K562 (cell line): ENCODE measurements around the gene RNASEH2A. TPM values are rescaled to one million over a fixed set of nuclear protein-coding genes. Genes with fewer than 3 reads are reported as not detected.

Experiments used
- ATAC-seq: fragments of 200-7000 bp; cut with Tn5 transposase; 3 replicates; pipeline ENCODE4 v1.9.1; 2020; ENCODE audit warnings: moderate library complexity
- BruUV-seq: library from RNA; stranded (reverse); fragments of 400-500 nt; replicated peaks from 2 replicates; lab custom pipeline; 2021; lab: Mats Ljungman, UMichigan
- CTCF ChIA-PET: fragments of 300-600 bp; formaldehyde crosslinking; extraction: SDS; loops from one replicate; lab custom pipeline; 2021; ENCODE audit warnings: low intra/inter-chr PET ratio; lab: Yijun Ruan, JAX
- POLR2A ChIA-PET: fragments of 300-600, 350-650 bp; sonication (Branson Sonifier 250); formaldehyde crosslinking; extraction: SDS; loops from one replicate; lab custom pipeline; 2021; ENCODE audit warnings: antibody characterized with exemption, inconsistent platforms; lab: Yijun Ruan, JAX
- DNase-seq, 4 experiments: peaks; one replicate each; pipeline versions ENCODE4 v3.0.0 to v3.0.0-alpha.2; 2011 to 2018; ENCODE audit warnings: low spot score in 3 of 4, mixed read lengths in 3 of 4; ENCODE audit errors: extremely low read depth in 1 of 4
- FAIRE-seq: peaks from 2 replicates; lab custom pipeline; 2011; peaks lifted over from hg19 to GRCh38; lab: Jason Lieb, UNC
- H2AFZ ChIP-seq: 2 replicates; pipeline ENCODE4 v1.6.0; 2011; ENCODE audit warnings: low read depth, low read length, control low read depth, inconsistent platforms
- H3K27ac ChIP-seq: fragments of 200-600 bp; 3 replicates; pipeline ENCODE4 v1.8.0; 2011; ENCODE audit warnings: low read depth, mild to moderate bottlenecking, control low read depth, inconsistent platforms, low read length, moderate library complexity, mixed read lengths; ENCODE audit errors: extremely low read depth
- H3K27me3 ChIP-seq, 2 experiments: fragments of 300-600 bp in 1 of 2; 2 replicates in 1 of 2; 3 replicates in 1 of 2; pipeline versions ENCODE4 v1.6.0 to v1.8.0; 2011; ENCODE audit warnings: inconsistent platforms in 2 of 2, low read length in 2 of 2, mild to moderate bottlenecking in 1 of 2, mixed read lengths in 1 of 2, moderate library complexity in 1 of 2; ENCODE audit not compliant: control insufficient read depth in 2 of 2, insufficient read depth in 2 of 2
- H3K36me3 ChIP-seq: fragments of 300-600 bp; 3 replicates; pipeline ENCODE4 v1.8.0; 2011; ENCODE audit warnings: mild to moderate bottlenecking, low read length, inconsistent platforms; ENCODE audit not compliant: control insufficient read depth, insufficient read depth
- H3K4me1 ChIP-seq, 2 experiments: fragments of 200-600 bp in 1 of 2; replicated peaks in 1 of 2; 2 replicates in 1 of 2; 3 replicates in 1 of 2; pipeline versions ENCODE4 v1.5.1 to v1.8.0; 2011; ENCODE audit warnings: inconsistent platforms in 2 of 2, low read length in 2 of 2, mild to moderate bottlenecking in 1 of 2, mixed read lengths in 1 of 2, moderate library complexity in 1 of 2; ENCODE audit not compliant: control insufficient read depth in 2 of 2, insufficient read depth in 2 of 2
- H3K4me2 ChIP-seq: 2 replicates; pipeline ENCODE4 v1.6.1; 2011; ENCODE audit warnings: low read length, control low read depth, inconsistent platforms, mixed read lengths; ENCODE audit not compliant: insufficient read depth
- H3K4me3 ChIP-seq: fragments of 200-600 bp; sonication (generic), shearing (Covaris generic); 2 replicates; pipeline ENCODE4 v1.5.1; 2016; ENCODE audit warnings: control low read depth, inconsistent platforms
- H3K79me2 ChIP-seq: fragments of 200-600 bp; 3 replicates; pipeline ENCODE4 v1.8.0; 2011; ENCODE audit warnings: low read length, inconsistent platforms; ENCODE audit not compliant: control insufficient read depth, insufficient read depth
- H3K9ac ChIP-seq, 2 experiments: 2 replicates each; pipeline versions ENCODE4 v1.6.0 to v1.6.1; 2011; ENCODE audit warnings: low read depth in 2 of 2, low read length in 2 of 2, control low read depth in 1 of 2, inconsistent platforms in 1 of 2, mild to moderate bottlenecking in 1 of 2, mixed read lengths in 1 of 2; ENCODE audit not compliant: insufficient read depth in 1 of 2
- H3K9me1 ChIP-seq: one replicate; pipeline ENCODE4 v1.6.0; 2011; ENCODE audit warnings: inconsistent platforms, mild to moderate bottlenecking, low read length, moderate library complexity; ENCODE audit not compliant: control insufficient read depth, insufficient read depth
- H3K9me3 ChIP-seq: replicated peaks from 2 replicates; pipeline ENCODE4 v1.5.1; 2011; ENCODE audit warnings: low read depth, low read length, inconsistent platforms; ENCODE audit not compliant: control insufficient read depth, insufficient read depth
- H4K20me1 ChIP-seq: replicated peaks from 2 replicates; pipeline ENCODE4 v1.6.1; 2011; ENCODE audit warnings: low read length, inconsistent platforms, mixed read lengths; ENCODE audit not compliant: control insufficient read depth, insufficient read depth
- ARID4B ChIP-seq: sonication (generic); formaldehyde crosslinking; IDR thresholded peaks from 2 replicates; pipeline ENCODE4 v1.8.0; 2022; ENCODE audit warnings: mild to moderate bottlenecking, missing genetic modification reagents
- HES1 ChIP-seq: fragments of 450-650 bp; IDR thresholded peaks from 2 replicates; pipeline ENCODE4 v1.6.1; 2016; ENCODE audit warnings: low read depth, mild to moderate bottlenecking, moderate library complexity
- MAX ChIP-seq: sonication (generic); formaldehyde crosslinking; IDR thresholded peaks from 2 replicates; pipeline ENCODE4 v1.9.0; 2022; ENCODE audit warnings: mild to moderate bottlenecking, missing genetic modification reagents
- RERE ChIP-seq: sonication (generic); formaldehyde crosslinking; IDR thresholded peaks from 2 replicates; pipeline ENCODE4 v1.8.0; 2023; ENCODE audit warnings: missing genetic modification reagents, mild to moderate bottlenecking, borderline replicate concordance
- TFAP4 ChIP-seq: sonication (generic); formaldehyde crosslinking; IDR thresholded peaks from 2 replicates; pipeline ENCODE4 v1.8.0; 2022; ENCODE audit warnings: missing genetic modification reagents, mild to moderate bottlenecking, moderate library complexity, borderline replicate concordance
- WGBS: fragments of 100-300 bp; shearing (Covaris generic); methylation state at CpG from one replicate; pipeline ENCODE4 v1.1.6; 2016; ENCODE audit warnings: low coverage, mixed read lengths; ENCODE audit not compliant: insufficient coverage; ENCODE audit errors: missing lambda C conversion rate; 5-methylcytosine and 5-hydroxymethylcytosine counted together
- in situ Hi-C: fragments of 300-500 bp; cut with MboI; formaldehyde crosslinking; loops from 4 replicates; pipeline ENCODE4 v1.15.0; 2018; ENCODE audit warnings: inconsistent platforms, mixed read lengths
- intact Hi-C: fragments of 100-400 bp; cut with micrococcal nuclease; formaldehyde crosslinking; loops from 2 replicates; pipeline ENCODE4 v1.14.2; 2022
- polyA plus RNA-seq, 8 experiments: library from polyadenylated mRNA; depleted of rRNA in 4 of 8; stranded (reverse) in 5 of 8; unstranded in 3 of 8; fragments of >200 nt; fragmentation: Nextera tagmentation in 2 of 8; fragmentation: Illumina TruSeq in 1 of 8; extraction: Ambion mirVana in 2 of 8; extraction: Trizol in 1 of 8; gene quantifications; 2 replicates each; pipeline versions ENCODE4 v1.2.1 to v1.2.3, GENCODE V29; 2011 to 2014; ENCODE audit warnings: inconsistent platforms in 1 of 8, missing spikeins in 1 of 8
- total RNA-seq, 7 experiments: library from RNA; depleted of rRNA in 6 of 7; stranded (reverse); fragments of >200 nt in 6 of 7; fragmentation: Illumina TruSeq in 2 of 7; extraction: Trizol in 2 of 7; gene quantifications; 2 replicates each; pipeline versions ENCODE4 v1.2.1 to v1.2.3, GENCODE V29; 2011 to 2021; ENCODE audit warnings: low replicate concordance in 1 of 7

Gene RNASEH2A
- total and polyA plus RNA-seq, 9 of the 15 experiments (the other 6 are each of a cell fraction or from before 2014, with no cell fraction given), result 22.3 to 78.0 (median 61.7) TPM

GRCh38 chr19:12838886-12839756 lies 32.7 kb downstream of the RNASEH2A start:
- peak overlapping the region; percentile 74 for H3K4me3 ChIP-seq
- no peaks in the 10 kb centered on the region for H3K9me1 ChIP-seq
- H3K9me3 ChIP-seq, result no peaks in the 10 kb centered on the region
- H3K27me3 ChIP-seq, result no peaks in the 10 kb centered on the region; a peak in 1 of 5 replicates
- DNase-seq, result no peak
- peaks cover 44 to 65% of the 10 kb centered on the region in 2 experiments for H3K4me1 ChIP-seq
- peak overlapping the region; percentile 87 for H2AFZ ChIP-seq
- peaks cover 12% of the 10 kb centered on the region; the same call in 1 of the 2 replicates for H4K20me1 ChIP-seq
- POLR2A ChIA-PET, result interaction anchor here (0.5 kb wide), 1 partner anchor 11 kb away, joined by 3 read pairs; no protein-coding TSS in a partner anchor
- H3K79me2 ChIP-seq, result peaks cover 20% of the 10 kb centered on the region
- H3K36me3 ChIP-seq, result peaks cover 16% of the 10 kb centered on the region; the same call in 2 of the 3 replicates
- ATAC-seq, result no peak
- WGBS, result 28% methylated on average over 17 of the region's 21 CpGs
- peak overlapping the region; percentile 80 for H3K4me2 ChIP-seq
- FAIRE-seq, result peak; percentile 71
- TSS peak; percentile 40 for BruUV-seq
- in situ Hi-C loops (no loop called here), intact Hi-C loops (loop anchor here (5.0 kb wide), 1 partner anchor 48 kb away; the partner anchor contains the start of gene KLF1)
- H3K27ac ChIP-seq, result peak overlapping the region; percentile 62; the same call in 1 of the 3 replicates
- CTCF ChIA-PET, result interaction anchor here (0.6 to 0.7 kb wide), 2 partner anchors 64 to 101 kb away, joined by 3 read pairs; no protein-coding TSS in a partner anchor
- H3K9ac ChIP-seq, result peak overlapping the region; percentile 54 to 90
- TF ChIP-seq RERE (CRISPR knock-in tag) (no peak), HES1 (no peak), MAX (CRISPR knock-in tag) (peak; percentile 57), TFAP4 (CRISPR knock-in tag) (peak; percentile 20; the same call in 1 of the 2 replicates), ARID4B (0 out of 2 replicates have a peak, but pooled peaks have one; percentile 48)
